DND-41 (cell line): Measurements from ENCODE around the gene TBX18.

ENCODE experiments used
- CTCF ChIP-seq: IDR thresholded peaks from 2 replicates; pipeline ENCODE4 v1.5.1; 2012; ENCODE audit warnings: borderline replicate concordance, low read length, moderate library complexity, mild to moderate bottlenecking; ENCODE audit not compliant: poor library complexity, severe bottlenecking; ENCODE audit errors: extremely low read depth
- EZH2 ChIP-seq: IDR thresholded peaks from 3 replicates; pipeline ENCODE4 v1.6.1; 2012; ENCODE audit warnings: borderline replicate concordance, low read depth, mild to moderate bottlenecking, moderate library complexity, low read length, inconsistent platforms; ENCODE audit not compliant: severe bottlenecking

DNA sequence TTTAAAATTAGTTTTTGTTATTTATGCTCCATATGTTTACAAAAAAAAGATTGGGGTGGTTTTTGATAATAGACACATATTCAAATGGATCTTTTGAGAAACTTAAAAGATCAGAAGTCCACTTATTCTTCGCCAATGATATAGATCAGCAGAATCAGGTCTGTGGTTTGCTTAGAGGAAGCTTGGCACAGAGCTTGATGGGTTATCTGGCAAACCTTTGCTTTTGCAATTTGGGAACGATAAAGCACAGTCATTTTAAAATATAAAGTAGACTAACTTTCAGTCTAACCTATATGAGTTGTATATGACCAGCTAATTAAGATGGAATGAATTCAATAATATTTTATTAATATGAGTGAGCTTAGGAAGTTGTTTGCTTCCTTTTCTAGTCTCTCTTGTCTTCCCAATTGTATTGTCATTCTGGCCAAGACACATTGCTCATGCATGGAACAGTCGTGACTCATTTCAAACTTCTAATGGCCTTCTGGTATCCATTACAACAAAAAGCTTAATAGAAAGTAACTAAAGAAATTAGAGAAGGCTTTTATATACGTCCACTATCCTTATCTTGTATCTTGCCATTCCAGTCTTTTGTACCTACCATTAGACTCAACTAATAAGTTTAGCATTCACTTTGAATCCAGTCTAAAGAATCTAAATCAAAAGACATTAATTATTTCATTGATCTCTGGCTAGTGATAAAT lies 118.7 kb downstream of the TBX18 start:
- no peak for TF ChIP-seq CTCF
- no peak for TF ChIP-seq EZH2
